ENCODE measurements around the gene TCEAL1.
"Not testable (repeated sequence)": the region's sequence is repeated elsewhere in the genome, so short reads cannot be mapped to it uniquely, and the experiment has no call there.

The TCEAL1 gene

DNA sequence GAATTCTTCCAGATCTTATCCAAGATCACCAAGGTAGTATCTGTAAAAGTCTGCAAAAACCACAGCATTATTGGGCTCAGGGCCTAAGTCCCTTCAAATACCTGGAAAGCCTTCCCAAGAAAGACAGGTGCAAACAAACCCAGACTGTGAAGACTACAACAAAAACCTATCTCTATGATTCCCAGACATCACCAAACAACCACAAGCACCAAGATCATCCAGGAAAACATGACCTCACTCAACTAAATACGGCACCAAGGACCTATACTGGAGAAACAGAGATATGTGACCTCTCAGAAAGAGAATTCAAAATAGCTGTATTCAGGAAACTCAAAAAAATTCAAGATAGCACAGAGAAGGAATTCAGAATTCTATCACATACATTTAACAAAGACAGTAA, 15.3 kb downstream of the TCEAL1 start:
- Histone ChIP-seq H3K36me3 (ENCODE audit: control insufficient read depth, insufficient read depth, low read length) (no peaks in the 10 kb centered on the region), H3K4me3 (replicated peaks; ENCODE audit: low read depth, low read length) (no peak overlapping the region), H3K27me3 (replicated peaks; ENCODE audit: control insufficient read depth, insufficient read depth, low read length) (no peaks in the 10 kb centered on the region)
- DNase-seq (ENCODE audit: extremely low read depth, insufficient read length), result no peak
- TF ChIP-seq, protein P1, sequence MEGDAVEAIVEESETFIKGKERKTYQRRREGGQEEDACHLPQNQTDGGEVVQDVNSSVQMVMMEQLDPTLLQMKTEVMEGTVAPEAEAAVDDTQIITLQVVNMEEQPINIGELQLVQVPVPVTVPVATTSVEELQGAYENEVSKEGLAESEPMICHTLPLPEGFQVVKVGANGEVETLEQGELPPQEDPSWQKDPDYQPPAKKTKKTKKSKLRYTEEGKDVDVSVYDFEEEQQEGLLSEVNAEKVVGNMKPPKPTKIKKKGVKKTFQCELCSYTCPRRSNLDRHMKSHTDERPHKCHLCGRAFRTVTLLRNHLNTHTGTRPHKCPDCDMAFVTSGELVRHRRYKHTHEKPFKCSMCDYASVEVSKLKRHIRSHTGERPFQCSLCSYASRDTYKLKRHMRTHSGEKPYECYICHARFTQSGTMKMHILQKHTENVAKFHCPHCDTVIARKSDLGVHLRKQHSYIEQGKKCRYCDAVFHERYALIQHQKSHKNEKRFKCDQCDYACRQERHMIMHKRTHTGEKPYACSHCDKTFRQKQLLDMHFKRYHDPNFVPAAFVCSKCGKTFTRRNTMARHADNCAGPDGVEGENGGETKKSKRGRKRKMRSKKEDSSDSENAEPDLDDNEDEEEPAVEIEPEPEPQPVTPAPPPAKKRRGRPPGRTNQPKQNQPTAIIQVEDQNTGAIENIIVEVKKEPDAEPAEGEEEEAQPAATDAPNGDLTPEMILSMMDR (IDR thresholded peaks at IDR 0.05; ENCODE audit: insufficient read depth, low read length, poor library complexity, severe bottlenecking), result no peak

DNA sequence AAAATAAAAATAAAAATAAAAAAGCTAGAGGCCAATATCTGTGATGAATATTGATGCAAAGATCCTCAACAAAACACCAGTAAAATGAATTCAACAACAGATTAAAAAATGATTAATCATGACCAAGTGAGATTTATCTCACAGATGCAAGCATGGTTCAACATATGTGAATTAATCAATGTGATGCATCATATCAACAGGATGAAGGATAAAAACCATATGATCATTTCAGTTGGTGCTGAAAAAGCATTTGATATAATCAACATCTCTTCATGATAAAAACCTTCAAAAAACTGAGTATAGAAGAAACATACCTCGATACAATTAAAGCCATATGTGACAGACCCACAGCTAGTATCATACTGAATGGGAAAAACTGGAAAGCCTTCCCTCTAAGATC, 18.9 kb downstream of the TCEAL1 start:
- DNase-seq (ENCODE audit: extremely low read depth, insufficient read length), result no peak
- TF ChIP-seq, protein P1 (IDR thresholded peaks at IDR 0.05; ENCODE audit: insufficient read depth, low read length, poor library complexity, severe bottlenecking), result no peak

DNA sequence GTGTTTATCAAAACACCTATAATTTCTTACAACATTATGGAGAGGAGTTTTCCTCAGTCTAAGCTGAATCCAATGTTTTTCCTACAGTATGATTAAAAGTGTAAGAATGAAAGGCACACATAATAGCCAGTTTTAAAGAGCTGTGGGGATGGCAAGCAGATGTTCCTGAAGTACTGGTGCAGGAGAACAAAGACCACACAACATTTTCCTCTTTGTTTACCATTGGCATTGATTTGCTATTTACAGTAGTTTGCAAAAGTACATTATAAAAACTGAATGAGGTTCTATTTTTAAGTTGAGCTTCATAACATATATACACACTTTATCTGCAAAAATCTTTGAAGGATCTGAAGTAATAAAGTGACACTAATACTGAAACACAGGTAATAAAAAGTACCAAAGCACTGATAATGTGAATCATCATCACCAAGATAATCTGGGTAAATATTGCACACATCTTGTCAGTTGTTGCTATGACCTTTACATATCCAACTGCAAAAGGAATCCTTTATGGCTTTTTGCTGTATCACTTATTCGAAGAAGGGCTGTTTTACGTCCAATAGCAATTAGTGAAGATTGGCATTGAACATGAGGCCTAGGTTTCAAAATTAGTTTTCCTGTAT, 22.5 kb downstream of the TCEAL1 start:
- TF ChIP-seq, protein P1 (IDR thresholded peaks at IDR 0.05; ENCODE audit: insufficient read depth, low read length, poor library complexity, severe bottlenecking), result no peak
- DNase-seq (ENCODE audit: extremely low read depth, insufficient read length), result no peak
- Histone ChIP-seq H3K27me3 (replicated peaks; ENCODE audit: control insufficient read depth, insufficient read depth, low read length) (no peaks in the 10 kb centered on the region), H3K4me3 (replicated peaks; ENCODE audit: low read depth, low read length) (no peak overlapping the region), H3K36me3 (ENCODE audit: control insufficient read depth, insufficient read depth, low read length) (no peaks in the 10 kb centered on the region)

More for the DNA sequence above, 18.9 kb downstream of the TCEAL1 start:
- Histone ChIP-seq H3K36me3 (ENCODE audit: control insufficient read depth, insufficient read depth, low read length) (no peaks in the 10 kb centered on the region), H3K27me3 (replicated peaks; ENCODE audit: control insufficient read depth, insufficient read depth, low read length) (no peaks in the 10 kb centered on the region), H3K4me3 (replicated peaks; ENCODE audit: low read depth, low read length) (no peak overlapping the region)

DNA sequence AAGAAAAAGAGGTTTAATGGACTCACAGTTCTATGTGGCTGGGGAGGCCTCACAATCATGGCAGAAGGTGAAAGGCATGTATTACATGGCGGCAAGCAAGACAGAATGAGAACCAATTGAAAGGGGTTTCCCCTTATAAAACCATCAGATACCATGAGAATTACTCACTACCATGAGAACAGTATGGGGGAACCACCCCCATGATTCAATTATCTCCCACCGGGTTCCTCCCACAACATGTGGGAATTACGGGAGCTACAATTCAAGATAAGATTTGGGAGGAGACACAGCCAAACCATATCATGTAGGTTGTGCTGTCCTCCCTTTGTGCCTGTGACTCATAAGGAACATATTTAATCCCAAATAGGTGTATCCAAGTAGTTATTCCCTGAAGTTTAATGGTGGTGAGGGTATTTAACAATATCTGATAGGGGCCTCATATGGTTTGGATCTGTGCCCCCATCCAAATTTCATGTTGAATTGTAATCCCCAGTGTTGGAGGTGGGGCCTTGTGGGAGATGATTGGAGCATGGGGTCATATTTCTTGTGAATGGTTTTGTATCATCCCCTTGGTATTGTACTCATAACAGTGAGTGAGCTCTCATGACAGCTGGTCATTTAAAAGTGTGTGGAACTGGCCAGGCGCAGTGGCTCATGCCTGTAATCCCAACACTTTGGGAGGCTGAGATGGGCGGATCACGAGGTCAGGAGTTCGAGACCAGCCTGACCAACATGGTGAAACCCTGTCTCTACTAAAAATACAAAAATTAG, 26.6 kb downstream of the TCEAL1 start:
- not testable (repeated sequence) for H3K4me3 ChIP-seq (replicated peaks; ENCODE audit: low read depth, low read length); H3K27me3 ChIP-seq (replicated peaks; ENCODE audit: control insufficient read depth, insufficient read depth, low read length); H3K36me3 ChIP-seq (ENCODE audit: control insufficient read depth, insufficient read depth, low read length); DNase-seq (ENCODE audit: extremely low read depth, insufficient read length)

DNA sequence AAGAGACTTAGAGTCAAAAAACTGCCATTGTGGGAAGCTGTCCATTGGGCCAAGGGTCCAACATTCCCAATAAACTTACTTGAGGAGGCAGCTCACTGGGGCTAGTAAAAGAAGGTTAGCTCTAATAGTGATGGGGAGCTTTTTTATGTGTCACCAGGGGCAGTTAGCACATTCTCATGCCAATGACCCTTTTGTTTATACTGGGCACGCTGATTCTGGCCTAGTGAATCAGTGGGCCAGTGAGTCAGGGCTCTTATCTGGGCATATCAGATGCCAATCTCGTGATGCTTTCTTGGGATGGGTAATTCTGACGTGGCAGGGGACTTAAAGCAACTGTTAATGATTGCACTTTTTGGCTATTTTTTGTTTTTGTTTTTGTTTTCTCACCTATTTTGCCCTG, 27.8 kb downstream of the TCEAL1 start:
- H3K27me3 ChIP-seq (replicated peaks; ENCODE audit: control insufficient read depth, insufficient read depth, low read length), result no peaks in the 10 kb centered on the region
- no peak overlapping the region for H3K4me3 ChIP-seq (replicated peaks; ENCODE audit: low read depth, low read length)
- no peaks in the 10 kb centered on the region for H3K36me3 ChIP-seq (ENCODE audit: control insufficient read depth, insufficient read depth, low read length)
- TF ChIP-seq, protein P1 (IDR thresholded peaks at IDR 0.05; ENCODE audit: insufficient read depth, low read length, poor library complexity, severe bottlenecking), result no peak
- no peak for DNase-seq (ENCODE audit: extremely low read depth, insufficient read length)

DNA sequence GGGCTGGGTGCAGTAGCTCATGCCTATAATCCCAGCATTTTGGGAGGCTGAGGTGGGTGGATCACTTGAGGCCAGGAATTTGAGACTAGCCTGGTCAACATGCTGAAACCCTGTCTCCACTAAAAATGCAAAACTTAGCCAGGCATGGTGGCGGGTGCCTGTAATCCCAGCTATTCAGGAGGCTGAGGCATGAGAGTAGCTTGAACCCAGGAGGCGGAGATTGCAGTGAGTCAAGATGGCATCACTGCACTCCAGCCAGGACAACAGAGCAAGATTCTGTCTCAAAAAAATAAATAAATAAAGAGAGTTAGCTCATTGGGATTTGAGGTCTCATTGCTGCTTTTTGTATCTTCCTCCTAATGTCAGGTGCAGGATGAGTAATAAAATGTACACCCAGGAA, 28.3 kb downstream of the TCEAL1 start:
- not testable (repeated sequence) for H3K36me3 ChIP-seq (ENCODE audit: control insufficient read depth, insufficient read depth, low read length); DNase-seq (ENCODE audit: extremely low read depth, insufficient read length); H3K4me3 ChIP-seq (replicated peaks; ENCODE audit: low read depth, low read length); H3K27me3 ChIP-seq (replicated peaks; ENCODE audit: control insufficient read depth, insufficient read depth, low read length)
